ENCODE results near the gene MRFAP1. TPM values are rescaled to one million over a fixed set of nuclear protein-coding genes. Genes with fewer than 3 reads are reported as not detected.
"Not testable (repeated sequence)": the region's sequence is repeated elsewhere in the genome, so short reads cannot be mapped to it uniquely, and the experiment has no call there.

The MRFAP1 gene
- polyA plus RNA-seq, 3 donors = 72.1 to 180 (median 171) TPM

DNA sequence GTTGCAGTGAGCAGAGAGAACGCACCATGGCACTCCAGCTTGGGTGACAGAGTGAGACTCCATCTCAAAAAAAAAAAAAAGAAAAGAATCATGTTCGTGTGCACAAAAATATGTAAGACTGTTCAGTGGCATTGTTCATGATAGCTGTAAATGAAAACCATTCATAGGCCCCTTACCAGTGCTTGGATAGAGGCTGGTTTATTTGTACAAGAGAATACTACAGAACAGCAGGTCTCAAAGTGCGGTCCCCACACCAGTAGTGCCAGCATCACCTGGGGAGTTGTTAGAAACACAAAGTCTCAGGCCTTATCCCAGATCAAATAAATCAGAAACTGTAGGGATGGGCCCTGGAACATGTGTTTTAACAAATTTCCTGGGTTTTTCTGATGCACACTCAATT lies 12.7 kb upstream of the MRFAP1 start:
- no peak overlapping the region for H3K27ac Mint-ChIP-seq
- H3K27me3 ChIP-seq (ENCODE audit: control insufficient read depth in 2 of 2, insufficient read depth in 2 of 2, low read length in 2 of 2) = no peaks in the 10 kb centered on the region
- peaks cover 3 to 5% (median 3%) of the 10 kb centered on the region in 3 donors for H3K27me3 Mint-ChIP-seq (ENCODE audit: low read depth in 3 of 3)
- H3K9me3 Mint-ChIP-seq = peaks cover 0 to 2% (median 0%) of the 10 kb centered on the region in 7 donors
- H3K9ac ChIP-seq (ENCODE audit: insufficient read depth, low read length, poor library complexity, severe bottlenecking) = no peak overlapping the region
- H3K36me3 Mint-ChIP-seq = no peaks in the 10 kb centered on the region
- no peaks in the 10 kb centered on the region for H3K36me3 ChIP-seq (replicated peaks in 1 of 2; ENCODE audit: control insufficient read depth in 1 of 2, insufficient read depth in 2 of 2, low read length in 2 of 2)
- H2AFZ ChIP-seq (ENCODE audit: insufficient read depth, low read depth, low read length, poor library complexity, severe bottlenecking) = no peak overlapping the region
- H3K4me1 ChIP-seq (ENCODE audit: control insufficient read depth in 1 of 2, insufficient read depth in 2 of 2, low read length in 2 of 2) = peaks cover under 1% of the 10 kb centered on the region in 2 donors
- H3K9me3 ChIP-seq (replicated peaks in 1 of 2; ENCODE audit: control insufficient read depth in 1 of 2, insufficient read depth in 1 of 2, low read length in 2 of 2) = no peaks in the 10 kb centered on the region
- intact Hi-C loops (cut with micrococcal nuclease) = no loop called here
- H3K4me2 ChIP-seq (replicated peaks; ENCODE audit: extremely low read depth, low read length, poor library complexity, severe bottlenecking) = no peak overlapping the region
- TF ChIP-seq, protein P1, sequence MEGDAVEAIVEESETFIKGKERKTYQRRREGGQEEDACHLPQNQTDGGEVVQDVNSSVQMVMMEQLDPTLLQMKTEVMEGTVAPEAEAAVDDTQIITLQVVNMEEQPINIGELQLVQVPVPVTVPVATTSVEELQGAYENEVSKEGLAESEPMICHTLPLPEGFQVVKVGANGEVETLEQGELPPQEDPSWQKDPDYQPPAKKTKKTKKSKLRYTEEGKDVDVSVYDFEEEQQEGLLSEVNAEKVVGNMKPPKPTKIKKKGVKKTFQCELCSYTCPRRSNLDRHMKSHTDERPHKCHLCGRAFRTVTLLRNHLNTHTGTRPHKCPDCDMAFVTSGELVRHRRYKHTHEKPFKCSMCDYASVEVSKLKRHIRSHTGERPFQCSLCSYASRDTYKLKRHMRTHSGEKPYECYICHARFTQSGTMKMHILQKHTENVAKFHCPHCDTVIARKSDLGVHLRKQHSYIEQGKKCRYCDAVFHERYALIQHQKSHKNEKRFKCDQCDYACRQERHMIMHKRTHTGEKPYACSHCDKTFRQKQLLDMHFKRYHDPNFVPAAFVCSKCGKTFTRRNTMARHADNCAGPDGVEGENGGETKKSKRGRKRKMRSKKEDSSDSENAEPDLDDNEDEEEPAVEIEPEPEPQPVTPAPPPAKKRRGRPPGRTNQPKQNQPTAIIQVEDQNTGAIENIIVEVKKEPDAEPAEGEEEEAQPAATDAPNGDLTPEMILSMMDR (IDR thresholded peaks at IDR 0.05) = no peak
- 90% methylated on average over 2 of the region's 3 CpGs for WGBS (ENCODE audit: insufficient coverage)
- DNase-seq = no peak
- H3K4me1 Mint-ChIP-seq = peaks cover under 1% of the 10 kb centered on the region
- no peak overlapping the region for H3K4me3 Mint-ChIP-seq
- no peak overlapping the region for H3K27ac ChIP-seq (ENCODE audit: low read depth in 1 of 2, low read length in 2 of 2)
- H4K20me1 ChIP-seq (ENCODE audit: insufficient read depth, low read length) = no peaks in the 10 kb centered on the region
- no peaks in the 10 kb centered on the region for H3K79me2 ChIP-seq (ENCODE audit: insufficient read depth, low read length)
- no peak overlapping the region for H3K4me3 ChIP-seq (replicated peaks in 1 of 3; ENCODE audit: low read depth in 2 of 3, low read length in 3 of 3)

DNA sequence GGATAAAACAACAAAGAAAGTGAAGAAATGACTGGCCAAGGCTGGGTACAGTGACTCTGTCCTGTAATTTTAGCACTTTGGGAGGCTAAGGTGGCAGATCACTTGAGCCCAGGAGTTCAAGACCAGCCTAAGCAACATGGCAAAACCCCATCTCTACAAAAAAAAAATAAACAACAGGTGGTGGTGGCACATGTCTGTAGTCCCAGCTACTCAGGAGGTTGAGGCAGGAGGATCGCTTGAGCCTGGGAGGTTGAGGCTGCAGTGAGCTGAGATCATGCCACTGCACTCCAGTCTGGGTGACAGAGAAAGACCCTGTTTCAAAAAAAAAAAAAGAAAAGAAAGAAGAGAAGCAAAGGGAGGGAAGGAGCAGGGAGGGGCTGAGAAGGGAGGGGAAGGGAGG lies 12.0 kb upstream of the MRFAP1 start:
- H3K36me3 ChIP-seq (replicated peaks in 1 of 2; ENCODE audit: control insufficient read depth in 1 of 2, insufficient read depth in 2 of 2, low read length in 2 of 2); H3K27ac Mint-ChIP-seq; H3K4me2 ChIP-seq (replicated peaks; ENCODE audit: extremely low read depth, low read length, poor library complexity, severe bottlenecking); H3K9me3 ChIP-seq (replicated peaks in 1 of 2; ENCODE audit: control insufficient read depth in 1 of 2, insufficient read depth in 1 of 2, low read length in 2 of 2); H3K27me3 ChIP-seq (ENCODE audit: control insufficient read depth in 2 of 2, insufficient read depth in 2 of 2, low read length in 2 of 2); H3K27ac ChIP-seq (ENCODE audit: low read depth in 1 of 2, low read length in 2 of 2); H4K20me1 ChIP-seq (ENCODE audit: insufficient read depth, low read length); H3K4me1 Mint-ChIP-seq; H3K27me3 Mint-ChIP-seq (ENCODE audit: low read depth in 3 of 3); H3K4me3 Mint-ChIP-seq; H3K9me3 Mint-ChIP-seq; H2AFZ ChIP-seq (ENCODE audit: insufficient read depth, low read depth, low read length, poor library complexity, severe bottlenecking); H3K4me3 ChIP-seq (replicated peaks in 1 of 3; ENCODE audit: low read depth in 2 of 3, low read length in 3 of 3); H3K4me1 ChIP-seq (ENCODE audit: control insufficient read depth in 1 of 2, insufficient read depth in 2 of 2, low read length in 2 of 2); DNase-seq; H3K9ac ChIP-seq (ENCODE audit: insufficient read depth, low read length, poor library complexity, severe bottlenecking); intact Hi-C loops (cut with micrococcal nuclease); H3K36me3 Mint-ChIP-seq; H3K79me2 ChIP-seq (ENCODE audit: insufficient read depth, low read length): not testable (repeated sequence)
- WGBS (ENCODE audit: insufficient coverage) = 90% methylated on average over 1 of the region's 1 CpG

All from CD14-positive monocyte (primary cell).